B cell (primary cell): ENCODE data around the gene TENT5C. TPM values are rescaled to one million over a fixed set of nuclear protein-coding genes. Genes with fewer than 3 reads are reported as not detected.

ENCODE experiments used
- ATAC-seq: fragments of 200-7000 bp; cut with Tn5 transposase; one replicate; pipeline ENCODE4 v1.10.0; 2021; ENCODE audit warnings: low read depth, mild to moderate bottlenecking, moderate number of reproducible peaks, moderate library complexity
- CTCF ChIA-PET: fragments of 350-600 bp; sonication (Branson Sonifier 250); formaldehyde crosslinking; loops from one replicate; lab custom pipeline; 2021; ENCODE audit warnings: antibody characterized with exemption, inconsistent platforms; lab: Charles Lee
- POLR2A ChIA-PET: fragments of 350-600 bp; sonication (Branson Sonifier 250); formaldehyde crosslinking; loops from one replicate; lab custom pipeline; 2021; ENCODE audit warnings: antibody characterized with exemption; lab: Charles Lee
- DNase-seq: peaks from one replicate; pipeline ENCODE4 v3.0.0; 2013
- H2AFZ ChIP-seq: 2 replicates; pipeline ENCODE4 v1.6.1; 2012; ENCODE audit warnings: mild to moderate bottlenecking, low read depth, low read length; ENCODE audit not compliant: insufficient read depth, poor library complexity, severe bottlenecking
- H3K27ac ChIP-seq, 2 donors: 1 replicate in 1 of 2; 2 replicates in 1 of 2; pipeline ENCODE4 v1.5.1; 2012 to 2013; ENCODE audit warnings: low read length in 2 of 2, mild to moderate bottlenecking in 2 of 2, moderate library complexity in 1 of 2
- H3K27me3 ChIP-seq, 4 experiments: fragments of 200-600 bp in 1 of 4; sonication (generic) in 1 of 4; replicated peaks in 1 of 4; 1 replicate in 2 of 4; 2 replicates in 2 of 4; pipeline versions ENCODE4 v1.6.1 to v1.7.0; 2013 to 2016; ENCODE audit warnings: low read length in 3 of 4, mild to moderate bottlenecking in 2 of 4, mixed read lengths in 1 of 4, moderate library complexity in 1 of 4; ENCODE audit not compliant: insufficient read depth in 4 of 4, control insufficient read depth in 3 of 4; ENCODE audit errors: control extremely low read depth in 1 of 4
- H3K36me3 ChIP-seq, 2 experiments: replicated peaks in 1 of 2; 1 replicate in 1 of 2; 2 replicates in 1 of 2; pipeline versions ENCODE4 v1.6.1 to v1.7.1; 2013; ENCODE audit warnings: low read length in 1 of 2; ENCODE audit not compliant: insufficient read depth in 2 of 2, control insufficient read depth in 1 of 2; ENCODE audit errors: control extremely low read depth in 1 of 2, extremely low read depth in 1 of 2
- H3K4me1 ChIP-seq, 2 donors: fragments of 200-600 bp in 1 of 2; sonication (generic) in 1 of 2; 1 replicate in 1 of 2; 2 replicates in 1 of 2; pipeline versions ENCODE4 v1.5.1 to v1.6.1; 2013 to 2017; ENCODE audit warnings: low read length in 2 of 2; ENCODE audit not compliant: control insufficient read depth in 2 of 2, insufficient read depth in 2 of 2
- H3K4me2 ChIP-seq: replicated peaks from 2 replicates; pipeline ENCODE3; 2012; ENCODE audit warnings: mild to moderate bottlenecking, low read depth, low read length; ENCODE audit not compliant: poor library complexity, severe bottlenecking
- H3K4me3 ChIP-seq, 5 experiments: fragments of 200-600 bp in 1 of 5; sonication (generic) in 1 of 5; 1 replicate in 3 of 5; 2 replicates in 2 of 5; pipeline versions ENCODE4 v1.5.1 to v1.7.0; 2011 to 2016; ENCODE audit warnings: low read length in 4 of 5, mild to moderate bottlenecking in 4 of 5, low read depth in 2 of 5, control low read depth in 1 of 5, moderate library complexity in 1 of 5; ENCODE audit not compliant: insufficient read depth in 1 of 5; ENCODE audit errors: control extremely low read depth in 1 of 5, extremely low read depth in 1 of 5
- H3K79me2 ChIP-seq: fragments of 200-600 bp; sonication (generic); one replicate; pipeline ENCODE4 v1.6.0; 2016; ENCODE audit warnings: low read length; ENCODE audit not compliant: control insufficient read depth, insufficient read depth
- H3K9ac ChIP-seq: fragments of 200-600 bp; sonication (generic); 2 replicates; pipeline ENCODE4 v1.6.1; 2017; ENCODE audit warnings: mild to moderate bottlenecking, low read length, moderate library complexity
- H3K9me3 ChIP-seq, 3 donors: one replicate each; pipeline versions ENCODE4 v1.6.1 to v1.7.1; 2013; ENCODE audit warnings: low read length in 2 of 3; ENCODE audit not compliant: control insufficient read depth in 2 of 3, insufficient read depth in 1 of 3; ENCODE audit errors: control extremely low read depth in 1 of 3
- H4K20me1 ChIP-seq: 2 replicates; pipeline ENCODE4 v1.6.0; 2012; ENCODE audit warnings: mild to moderate bottlenecking, low read length; ENCODE audit not compliant: insufficient read depth, control insufficient read depth, poor library complexity, severe bottlenecking
- H3K27ac Mint-ChIP-seq: one replicate; pipeline ENCODE4 v1.8.0; 2021; ENCODE audit warnings: mixed read lengths
- H3K27me3 Mint-ChIP-seq: one replicate; pipeline ENCODE4 v1.8.0; 2021; ENCODE audit warnings: mixed read lengths
- H3K4me1 Mint-ChIP-seq: one replicate; pipeline ENCODE4 v1.8.0; 2021; ENCODE audit warnings: mixed read lengths
- H3K4me3 Mint-ChIP-seq: one replicate; pipeline ENCODE4 v1.8.0; 2021; ENCODE audit warnings: mixed read lengths
- H3K9me3 Mint-ChIP-seq: one replicate; pipeline ENCODE4 v1.8.0; 2022; ENCODE audit warnings: mixed read lengths; ENCODE audit not compliant: insufficient read depth
- EZH2 ChIP-seq: IDR thresholded peaks from 2 replicates; pipeline ENCODE4 v1.6.1; 2012; ENCODE audit warnings: borderline replicate concordance, low read depth, mild to moderate bottlenecking, moderate library complexity, low read length; ENCODE audit not compliant: insufficient read depth, poor library complexity, severe bottlenecking
- WGBS: methylation state at CpG from one replicate; pipeline ENCODE4 v1.1.5; 2013; ENCODE audit warnings: missing lambda C conversion rate; ENCODE audit not compliant: insufficient coverage; 5-methylcytosine and 5-hydroxymethylcytosine counted together
- intact Hi-C: fragments of 100-400 bp; cut with micrococcal nuclease; formaldehyde crosslinking; loops from one replicate; pipeline ENCODE4 v1.10.0; 2022
- polyA plus RNA-seq: library from polyadenylated mRNA; depleted of rRNA; stranded (reverse); fragments of >200 nt; gene quantifications from 2 replicates; pipeline ENCODE4 v1.2.3, GENCODE V29; 2012
- total RNA-seq, 2 donors: library from RNA; stranded (reverse); fragments of 120-200 nt in 1 of 2; gene quantifications; 1 replicate in 1 of 2; 2 replicates in 1 of 2; pipeline versions ENCODE4 v1.2.3 to v1.2.4, GENCODE V29; 2013 to 2022
- TF ChIP-seq, protein P1 (sequence below): fragments of 200-600 bp; IDR thresholded peaks from one replicate; pipeline ENCODE4 v1.8.0; 2022; ENCODE audit warnings: antibody characterized with exemption, mild to moderate bottlenecking

Gene TENT5C
- total and polyA plus RNA-seq, 2 donors (not counting 1 experiment from before 2014, with no cell fraction given), result 65.4 to 112 TPM

GRCh38 chr1:117654493-117655219, 48.8 kb downstream of the TENT5C start:
- Histone ChIP-seq H2AFZ (peak overlapping the region; percentile 44), H3K4me2 (peak overlapping the region; percentile 68)

More at GRCh38 chr1:117654493-117655219, 48.8 kb downstream of the TENT5C start:
- Histone ChIP-seq H3K79me2 (peaks cover 8% of the 10 kb centered on the region), H3K27me3 (no peaks in the 10 kb centered on the region), H4K20me1 (no peaks in the 10 kb centered on the region), H3K9me3 (no peaks in the 10 kb centered on the region), H3K4me1 (peaks cover 96% of the 10 kb centered on the region in 2 donors), H3K27ac (peak overlapping the region; percentile 93 to 96), H3K9ac (peak overlapping the region; percentile 46), H3K36me3 (no peaks in the 10 kb centered on the region), H3K4me3 (peak overlapping the region in 3 of 5 experiments; percentile 12 to 37 (median 28))
- 50% methylated on average over 5 of the region's 6 CpGs for WGBS
- CTCF ChIA-PET, result interaction anchor here (1.0 to 25.0 kb wide), 8 partner anchors 16 to 112 kb away, joined by 3 to 518 read pairs (median 7); partner anchors contain the start of gene TENT5C
- DNase-seq (peak; percentile 83), ATAC-seq (peak; percentile 67)
- H3K9me3 Mint-ChIP-seq, result no peaks in the 10 kb centered on the region
- peak overlapping the region; percentile 75 for H3K4me3 Mint-ChIP-seq
- intact Hi-C loops, result loop anchor here (1.0 to 2.0 kb wide), 3 partner anchors 10 to 48 kb away; partner anchors contain the start of gene TENT5C
- H3K4me1 Mint-ChIP-seq, result peaks cover 94% of the 10 kb centered on the region
- peak overlapping the region; percentile 93 for H3K27ac Mint-ChIP-seq
- POLR2A ChIA-PET, result interaction anchor here (0.6 to 4.4 kb wide), 10 partner anchors 10 to 120 kb away, joined by 3 to 31 read pairs (median 4); partner anchors contain the start of gene TENT5C
- TF ChIP-seq, protein P1, sequence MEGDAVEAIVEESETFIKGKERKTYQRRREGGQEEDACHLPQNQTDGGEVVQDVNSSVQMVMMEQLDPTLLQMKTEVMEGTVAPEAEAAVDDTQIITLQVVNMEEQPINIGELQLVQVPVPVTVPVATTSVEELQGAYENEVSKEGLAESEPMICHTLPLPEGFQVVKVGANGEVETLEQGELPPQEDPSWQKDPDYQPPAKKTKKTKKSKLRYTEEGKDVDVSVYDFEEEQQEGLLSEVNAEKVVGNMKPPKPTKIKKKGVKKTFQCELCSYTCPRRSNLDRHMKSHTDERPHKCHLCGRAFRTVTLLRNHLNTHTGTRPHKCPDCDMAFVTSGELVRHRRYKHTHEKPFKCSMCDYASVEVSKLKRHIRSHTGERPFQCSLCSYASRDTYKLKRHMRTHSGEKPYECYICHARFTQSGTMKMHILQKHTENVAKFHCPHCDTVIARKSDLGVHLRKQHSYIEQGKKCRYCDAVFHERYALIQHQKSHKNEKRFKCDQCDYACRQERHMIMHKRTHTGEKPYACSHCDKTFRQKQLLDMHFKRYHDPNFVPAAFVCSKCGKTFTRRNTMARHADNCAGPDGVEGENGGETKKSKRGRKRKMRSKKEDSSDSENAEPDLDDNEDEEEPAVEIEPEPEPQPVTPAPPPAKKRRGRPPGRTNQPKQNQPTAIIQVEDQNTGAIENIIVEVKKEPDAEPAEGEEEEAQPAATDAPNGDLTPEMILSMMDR, result no peak
- no peak for TF ChIP-seq EZH2
- H3K27me3 Mint-ChIP-seq, result no peaks in the 10 kb centered on the region
